Sigmoid colon (tissue), 4 donors: ENCODE data around the gene ERVW-1.
"Not testable (repeated sequence)": the region's sequence is repeated elsewhere in the genome, so short reads cannot be mapped to it uniquely, and the experiment has no call there.

Source experiments
- CTCF ChIP-seq, 4 experiments: fragments of 450-650 bp in 3 of 4; fragments of 200-600 bp in 1 of 4; IDR thresholded peaks; one replicate each; pipeline ENCODE4 v1.5.1; 2016 to 2019; ENCODE audit warnings: antibody characterized with exemption in 4 of 4, mild to moderate bottlenecking in 3 of 4, moderate library complexity in 2 of 4
- EP300 ChIP-seq, 4 donors: sonication (generic); formaldehyde crosslinking; IDR thresholded peaks; one replicate each; pipeline ENCODE4 v1.6.1; 2017; ENCODE audit warnings: antibody characterized with exemption in 4 of 4
- POLR2AphosphoS5 ChIP-seq, 4 donors: sonication (generic); formaldehyde crosslinking; IDR thresholded peaks; one replicate each; pipeline ENCODE4 v1.6.1; 2017; ENCODE audit warnings: antibody characterized with exemption in 4 of 4

- TF ChIP-seq POLR2AphosphoS5, CTCF, EP300 (IDR thresholded peaks at IDR 0.05): not testable (repeated sequence)
Observed at GRCh38 chr7:92479146-92479545, 1.4 kb upstream of the ERVW-1 start.
